Gastroesophageal sphincter (tissue), 4 donors: ENCODE measurements around the gene PPP1R1A. TPM values are rescaled to one million over a fixed set of nuclear protein-coding genes. Genes with fewer than 3 reads are reported as not detected.

Source experiments
- ATAC-seq: fragments of 150-250 bp; one replicate; pipeline ENCODE4 v1.9.1; 2016; ENCODE audit warnings: mild to moderate bottlenecking, moderate library complexity
- H3K27ac ChIP-seq, 4 donors: fragments of 200-600 bp; sonication (generic) in 3 of 4; 1 replicate in 3 of 4; 2 replicates in 1 of 4; pipeline ENCODE4 v1.5.1; 2016 to 2019
- H3K27me3 ChIP-seq: fragments of 200-600 bp; sonication (generic); one replicate; pipeline ENCODE4 v1.5.1; 2019
- H3K36me3 ChIP-seq, 2 donors: fragments of 200-600 bp; sonication (generic); one replicate each; pipeline ENCODE4 v1.5.1; 2019; ENCODE audit warnings: control low read depth in 1 of 2
- H3K4me1 ChIP-seq, 3 donors: fragments of 200-600 bp; sonication (generic); 1 replicate in 2 of 3; 2 replicates in 1 of 3; pipeline ENCODE4 v1.5.1; 2016 to 2019; ENCODE audit warnings: control low read depth in 2 of 3
- H3K4me3 ChIP-seq, 2 donors: fragments of 200-600 bp; sonication (generic); one replicate each; pipeline ENCODE4 v1.5.1; 2019; ENCODE audit warnings: mild to moderate bottlenecking in 1 of 2, moderate library complexity in 1 of 2
- H3K9me3 ChIP-seq, 3 donors: fragments of 200-600 bp; sonication (generic); one replicate each; pipeline ENCODE4 v1.5.1; 2017 to 2019; ENCODE audit warnings: control low read depth in 2 of 3
- CTCF ChIP-seq, 4 experiments: fragments of 200-600 bp in 2 of 4; fragments of 450-650 bp in 2 of 4; sonication (generic) in 1 of 4; IDR thresholded peaks; one replicate each; pipeline ENCODE4 v1.5.1; 2017 to 2019; ENCODE audit warnings: antibody characterized with exemption in 4 of 4, mild to moderate bottlenecking in 2 of 4, moderate library complexity in 2 of 4
- EP300 ChIP-seq: sonication (generic); formaldehyde crosslinking; IDR thresholded peaks from one replicate; pipeline ENCODE4 v1.6.1; 2017; ENCODE audit warnings: antibody characterized with exemption, mild to moderate bottlenecking
- POLR2A ChIP-seq, 2 donors: fragments of 450-650 bp; IDR thresholded peaks; one replicate each; pipeline ENCODE4 v1.6.1; 2017; ENCODE audit warnings: antibody characterized with exemption in 2 of 2, mild to moderate bottlenecking in 2 of 2, moderate library complexity in 1 of 2
- POLR2AphosphoS5 ChIP-seq: sonication (generic); formaldehyde crosslinking; IDR thresholded peaks from one replicate; pipeline ENCODE4 v1.6.1; 2017; ENCODE audit warnings: antibody characterized with exemption
- WGBS, 2 donors: methylation state at CpG; one replicate each; pipeline ENCODE4 v1.1.5; 2018; ENCODE audit warnings: low coverage in 1 of 2; 5-methylcytosine and 5-hydroxymethylcytosine counted together
- total RNA-seq, 4 donors: library from RNA; depleted of rRNA; stranded (reverse); fragments of >200 nt; gene quantifications; one replicate each; pipeline ENCODE4 v1.1.0, GENCODE V29; 2016

Gene PPP1R1A
- total RNA-seq, 4 donors from 2014 or later: 2.5 to 27.9 (median 18.0) TPM

DNA sequence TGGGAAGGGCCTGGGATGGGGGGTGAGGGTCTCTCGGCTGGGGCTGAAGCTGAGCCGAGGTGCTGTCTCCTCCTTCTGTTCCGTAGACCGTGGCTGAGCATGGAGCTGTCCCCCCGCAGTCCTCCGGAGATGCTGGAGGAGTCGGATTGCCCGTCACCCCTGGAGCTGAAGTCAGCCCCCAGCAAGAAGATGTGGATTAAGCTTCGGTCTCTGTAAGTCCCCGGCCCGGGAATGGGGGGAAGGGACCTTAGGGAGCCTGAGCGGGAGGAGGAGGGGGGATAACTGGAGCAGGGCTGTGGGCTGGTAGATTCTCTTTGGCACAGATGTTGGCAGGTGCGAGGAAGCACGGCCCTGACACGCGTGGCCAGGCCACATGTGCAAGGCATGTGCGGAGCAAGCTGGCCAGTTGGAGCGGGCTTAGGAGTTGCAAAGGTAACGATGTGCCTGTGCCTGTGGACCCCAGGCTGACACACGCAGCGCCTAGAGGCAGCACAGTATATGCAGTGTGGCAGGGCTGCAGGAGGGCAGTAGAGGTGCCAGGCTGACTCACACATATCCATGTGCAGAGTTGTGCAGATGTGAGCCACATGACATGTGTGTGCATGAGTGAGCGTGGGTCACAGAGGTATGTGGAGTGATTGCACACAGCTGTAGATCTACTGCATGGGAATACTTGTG, 38.5 kb downstream of the PPP1R1A start:
- peak overlapping the region; percentile 13 to 54 for H3K4me3 ChIP-seq
- peaks cover 0 to 26% (median 11%) of the 10 kb centered on the region in 3 donors for H3K4me1 ChIP-seq
- no peak for TF ChIP-seq EP300
- no peak for TF ChIP-seq POLR2A (IDR thresholded peaks at IDR 0.05)
- no peak for TF ChIP-seq POLR2AphosphoS5
- no peak for TF ChIP-seq CTCF (IDR thresholded peaks at IDR 0.05)
- 5 to 13% methylated on average over 3 to 12 of the region's 22 CpGs for WGBS, 2 donors
- no peaks in the 10 kb centered on the region for H3K9me3 ChIP-seq
- peak; percentile 27 for ATAC-seq
- peak overlapping the region in 3 of 4 donors; percentile 37 to 75 (median 70) for H3K27ac ChIP-seq
- no peaks in the 10 kb centered on the region for H3K36me3 ChIP-seq
- peaks cover 8% of the 10 kb centered on the region for H3K27me3 ChIP-seq

- TF ChIP-seq POLR2A (IDR thresholded peaks at IDR 0.05) (no peak), CTCF (IDR thresholded peaks at IDR 0.05) (no peak), EP300 (no peak), POLR2AphosphoS5 (no peak)
- H3K27me3 ChIP-seq: peaks cover 8% of the 10 kb centered on the region
- H3K4me3 ChIP-seq: no peak overlapping the region
- H3K9me3 ChIP-seq: no peaks in the 10 kb centered on the region
- no peak overlapping the region for H3K27ac ChIP-seq
- peaks cover 0 to 26% (median 11%) of the 10 kb centered on the region in 3 donors for H3K4me1 ChIP-seq
- no peaks in the 10 kb centered on the region for H3K36me3 ChIP-seq
- 64% methylated on average over 2 of the region's 2 CpGs; no CpG with 5 or more reads in 1 of the 2 donors for WGBS, 2 donors
- ATAC-seq: no peak
Observed at GRCh38 chr12:54546511-54546910, 41.9 kb downstream of the PPP1R1A start.

GRCh38 chr12:54544743-54545142, 43.7 kb downstream of the PPP1R1A start:
- Histone ChIP-seq H3K27me3 (no peaks in the 10 kb centered on the region), H3K36me3 (no peaks in the 10 kb centered on the region), H3K27ac (no peak overlapping the region), H3K4me1 (peaks cover 0 to 10% (median 4%) of the 10 kb centered on the region in 3 donors), H3K9me3 (no peaks in the 10 kb centered on the region), H3K4me3 (no peak overlapping the region)
- no peak for TF ChIP-seq POLR2A (IDR thresholded peaks at IDR 0.05)
- no peak for TF ChIP-seq CTCF (IDR thresholded peaks at IDR 0.05)
- ATAC-seq: no peak
- WGBS, 2 donors: 81 to 94% methylated on average over 4 to 7 of the region's 7 CpGs

GRCh38 chr12:54543526-54543925, 44.9 kb downstream of the PPP1R1A start:
- TF ChIP-seq EP300: no peak
- no peak for TF ChIP-seq POLR2A (IDR thresholded peaks at IDR 0.05)
- TF ChIP-seq POLR2AphosphoS5: no peak
- no peak for TF ChIP-seq CTCF (IDR thresholded peaks at IDR 0.05)
- Histone ChIP-seq H3K9me3 (no peaks in the 10 kb centered on the region), H3K36me3 (no peaks in the 10 kb centered on the region), H3K27ac (no peak overlapping the region), H3K27me3 (no peaks in the 10 kb centered on the region), H3K4me3 (no peak overlapping the region), H3K4me1 (no peaks in the 10 kb centered on the region)
- no peak for ATAC-seq
- WGBS, 2 donors: 83 to 100% methylated on average over 2 of the region's 2 CpGs

GRCh38 chr12:54541751-54542290, 46.6 kb downstream of the PPP1R1A start:
- H3K4me3 ChIP-seq: no peak overlapping the region
- no peak overlapping the region for H3K27ac ChIP-seq
- 58 to 94% methylated on average over 2 of the region's 5 CpGs for WGBS, 2 donors
- ATAC-seq: no peak
- H3K9me3 ChIP-seq: no peaks in the 10 kb centered on the region
- no peaks in the 10 kb centered on the region for H3K27me3 ChIP-seq
- no peak for TF ChIP-seq POLR2AphosphoS5
- no peak for TF ChIP-seq EP300
- TF ChIP-seq CTCF (IDR thresholded peaks at IDR 0.05): no peak
- no peak for TF ChIP-seq POLR2A (IDR thresholded peaks at IDR 0.05)
- no peaks in the 10 kb centered on the region for H3K4me1 ChIP-seq
- no peaks in the 10 kb centered on the region for H3K36me3 ChIP-seq
